Mucosa of stomach (tissue), 1 donor: ENCODE results near the gene ACACB.

Experiments used
- H3K27me3 ChIP-seq: one replicate; pipeline ENCODE4 v1.7.0; 2013; ENCODE audit warnings: mild to moderate bottlenecking, low read length; ENCODE audit not compliant: control insufficient read depth, insufficient read depth
- H3K36me3 ChIP-seq: one replicate; pipeline ENCODE4 v1.7.0; 2013; ENCODE audit warnings: low read length; ENCODE audit not compliant: control insufficient read depth, insufficient read depth
- H3K4me1 ChIP-seq: one replicate; pipeline ENCODE4 v1.7.0; 2013; ENCODE audit warnings: mild to moderate bottlenecking, low read length; ENCODE audit not compliant: control insufficient read depth, insufficient read depth
- H3K4me3 ChIP-seq: one replicate; pipeline ENCODE4 v1.7.0; 2013; ENCODE audit warnings: low read length
- H3K9ac ChIP-seq: one replicate; pipeline ENCODE4 v1.7.0; 2013; ENCODE audit warnings: mild to moderate bottlenecking, low read length, moderate library complexity
- H3K9me3 ChIP-seq: one replicate; pipeline ENCODE4 v1.7.0; 2013; ENCODE audit warnings: mild to moderate bottlenecking, low read length, moderate library complexity; ENCODE audit not compliant: control insufficient read depth
- donor health status: Pancreatic carcinoma.

ACACB gene

DNA sequence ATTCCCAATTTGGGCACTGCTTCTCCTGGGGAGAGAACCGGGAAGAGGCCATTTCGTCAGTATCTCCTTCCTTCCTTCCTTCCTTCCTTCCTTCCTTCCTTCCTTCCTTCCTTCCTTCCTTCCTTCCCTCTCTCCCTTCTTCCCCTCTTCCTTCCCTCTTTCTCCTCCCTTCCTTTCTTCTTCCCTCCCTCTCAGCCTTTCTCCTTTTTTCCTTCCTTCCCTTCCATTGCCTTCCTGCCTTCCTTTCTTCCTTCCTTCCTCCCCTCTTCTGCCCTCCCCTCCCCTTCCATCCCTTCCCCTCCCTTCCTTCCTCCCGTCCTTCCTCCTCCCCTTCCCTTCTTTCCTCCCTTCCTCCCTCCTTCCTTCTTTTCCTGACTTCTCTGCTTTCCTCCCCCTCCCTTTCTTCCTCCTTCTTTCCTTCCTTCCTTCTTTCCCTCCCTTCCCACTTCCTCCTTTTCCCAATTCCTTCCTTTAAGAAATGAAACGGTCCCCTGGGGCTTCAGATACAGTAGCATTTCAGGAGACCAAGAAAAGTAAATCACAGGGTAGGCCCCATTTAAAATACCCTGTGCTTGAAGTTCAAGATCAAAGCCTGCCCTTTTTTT is 71.8 kb downstream of the ACACB start:
- Histone ChIP-seq H3K9ac (no peak overlapping the region), H3K4me3 (no peak overlapping the region), H3K36me3 (peaks cover 15% of the 10 kb centered on the region), H3K4me1 (no peaks in the 10 kb centered on the region), H3K9me3 (no peaks in the 10 kb centered on the region), H3K27me3 (no peaks in the 10 kb centered on the region)

GRCh38 chr12:109189291-109189690 is 72.9 kb downstream of the ACACB start:
- peaks cover 15% of the 10 kb centered on the region for H3K36me3 ChIP-seq
- no peaks in the 10 kb centered on the region for H3K27me3 ChIP-seq
- no peaks in the 10 kb centered on the region for H3K4me1 ChIP-seq
- no peak overlapping the region for H3K4me3 ChIP-seq
- no peak overlapping the region for H3K9ac ChIP-seq
- no peaks in the 10 kb centered on the region for H3K9me3 ChIP-seq

DNA sequence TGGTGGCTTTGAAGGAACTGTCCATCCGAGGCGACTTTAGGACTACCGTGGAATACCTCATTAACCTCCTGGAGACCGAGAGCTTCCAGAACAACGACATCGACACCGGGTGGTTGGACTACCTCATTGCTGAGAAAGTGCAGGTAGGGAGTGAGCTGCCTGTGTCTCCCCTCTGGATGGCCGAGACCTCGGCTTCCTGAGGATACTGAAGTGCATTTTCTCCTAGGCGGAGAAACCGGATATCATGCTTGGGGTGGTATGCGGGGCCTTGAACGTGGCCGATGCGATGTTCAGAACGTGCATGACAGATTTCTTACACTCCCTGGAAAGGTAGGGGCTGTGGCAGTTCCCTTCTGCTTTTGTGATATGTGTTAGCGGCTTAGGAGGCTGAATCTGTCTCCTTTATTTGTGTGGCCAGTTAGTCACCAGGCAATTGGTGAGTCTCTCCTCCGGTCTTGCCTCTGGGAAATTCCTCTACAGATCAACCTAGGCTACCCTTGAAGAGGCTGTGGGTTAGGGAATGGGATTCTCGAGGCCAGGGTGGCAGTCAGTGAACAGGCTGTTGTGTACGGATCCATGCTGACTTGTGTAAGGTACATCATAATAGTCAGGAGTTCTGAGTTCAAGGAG is 75.3 kb downstream of the ACACB start:
- Histone ChIP-seq H3K4me1 (no peaks in the 10 kb centered on the region), H3K9ac (no peak overlapping the region), H3K36me3 (peaks cover 20% of the 10 kb centered on the region)

GRCh38 chr12:109192358-109192757 is 76.0 kb downstream of the ACACB start:
- no peak overlapping the region for H3K4me3 ChIP-seq
- peaks cover 18% of the 10 kb centered on the region for H3K36me3 ChIP-seq
- H3K9me3 ChIP-seq: no peaks in the 10 kb centered on the region
- no peaks in the 10 kb centered on the region for H3K27me3 ChIP-seq
- no peak overlapping the region for H3K9ac ChIP-seq
- peaks cover 5% of the 10 kb centered on the region for H3K4me1 ChIP-seq

More for the DNA sequence above, 75.3 kb downstream of the ACACB start:
- Histone ChIP-seq H3K27me3 (no peaks in the 10 kb centered on the region), H3K4me3 (no peak overlapping the region), H3K9me3 (no peaks in the 10 kb centered on the region)

DNA sequence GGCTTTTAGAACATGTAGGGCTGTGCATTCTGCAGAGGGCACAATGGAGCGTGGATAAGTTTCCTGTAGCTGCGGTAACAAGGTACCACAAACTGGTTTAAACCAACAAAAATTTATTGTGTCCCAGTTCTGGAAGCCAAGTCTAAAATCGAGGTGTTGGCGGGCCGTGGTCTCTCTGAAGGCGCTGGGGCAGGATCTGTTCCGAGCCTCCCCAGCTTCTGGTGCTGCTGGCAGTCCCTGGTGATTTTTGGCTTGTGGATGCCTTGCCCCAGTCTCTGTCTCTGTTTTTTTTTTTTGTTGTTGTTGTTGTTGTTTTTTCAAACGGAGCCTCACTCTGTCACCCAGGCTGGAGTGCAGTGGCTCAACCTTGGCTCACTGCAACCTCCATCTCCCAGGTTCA is 77.5 kb downstream of the ACACB start:
- Histone ChIP-seq H3K27me3 (no peaks in the 10 kb centered on the region), H3K9me3 (no peaks in the 10 kb centered on the region), H3K4me1 (peaks cover 12% of the 10 kb centered on the region), H3K4me3 (no peak overlapping the region), H3K9ac (no peak overlapping the region), H3K36me3 (peaks cover 14% of the 10 kb centered on the region)

- Histone ChIP-seq H3K9ac (no peak overlapping the region), H3K4me3 (no peak overlapping the region), H3K9me3 (no peaks in the 10 kb centered on the region), H3K36me3 (peaks cover 6% of the 10 kb centered on the region), H3K4me1 (peaks cover 12% of the 10 kb centered on the region), H3K27me3 (no peaks in the 10 kb centered on the region)
Observed at GRCh38 chr12:109196332-109196731, 79.9 kb downstream of the ACACB start.

DNA sequence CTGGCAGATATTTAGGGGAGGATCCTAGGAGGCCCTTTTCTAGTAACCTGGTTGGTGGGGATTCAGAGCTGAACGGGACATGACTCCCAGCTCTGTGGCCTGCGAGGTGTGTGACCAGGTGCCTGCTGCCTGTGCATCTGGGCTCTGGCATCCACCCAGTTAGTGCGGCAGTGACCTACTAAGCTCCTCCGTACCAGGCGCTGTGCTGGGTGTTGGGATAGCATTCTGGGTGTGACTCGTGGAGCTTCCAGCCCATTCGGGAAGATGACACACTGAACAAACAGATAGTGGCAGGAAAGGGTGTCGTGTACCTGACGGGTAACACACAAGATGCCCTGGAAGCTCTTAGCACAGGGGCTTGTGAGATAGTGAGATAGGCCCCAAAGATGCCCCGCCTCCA is 80.9 kb downstream of the ACACB start:
- Histone ChIP-seq H3K36me3 (peaks cover 6% of the 10 kb centered on the region), H3K4me1 (peaks cover 12% of the 10 kb centered on the region), H3K9ac (no peak overlapping the region), H3K9me3 (no peaks in the 10 kb centered on the region), H3K4me3 (no peak overlapping the region), H3K27me3 (no peaks in the 10 kb centered on the region)

- Histone ChIP-seq H3K36me3 (peaks cover 6% of the 10 kb centered on the region), H3K9ac (no peak overlapping the region), H3K4me1 (peaks cover 12% of the 10 kb centered on the region), H3K27me3 (no peaks in the 10 kb centered on the region), H3K4me3 (no peak overlapping the region), H3K9me3 (no peaks in the 10 kb centered on the region)
Observed at GRCh38 chr12:109199324-109199723, 82.9 kb downstream of the ACACB start.

- H3K9ac ChIP-seq: no peak overlapping the region
- peaks cover 12% of the 10 kb centered on the region for H3K4me1 ChIP-seq
- H3K9me3 ChIP-seq: no peaks in the 10 kb centered on the region
- H3K36me3 ChIP-seq: peaks cover 5% of the 10 kb centered on the region
- H3K27me3 ChIP-seq: no peaks in the 10 kb centered on the region
- no peak overlapping the region for H3K4me3 ChIP-seq
Observed at GRCh38 chr12:109200825-109201495, 84.6 kb downstream of the ACACB start.

DNA sequence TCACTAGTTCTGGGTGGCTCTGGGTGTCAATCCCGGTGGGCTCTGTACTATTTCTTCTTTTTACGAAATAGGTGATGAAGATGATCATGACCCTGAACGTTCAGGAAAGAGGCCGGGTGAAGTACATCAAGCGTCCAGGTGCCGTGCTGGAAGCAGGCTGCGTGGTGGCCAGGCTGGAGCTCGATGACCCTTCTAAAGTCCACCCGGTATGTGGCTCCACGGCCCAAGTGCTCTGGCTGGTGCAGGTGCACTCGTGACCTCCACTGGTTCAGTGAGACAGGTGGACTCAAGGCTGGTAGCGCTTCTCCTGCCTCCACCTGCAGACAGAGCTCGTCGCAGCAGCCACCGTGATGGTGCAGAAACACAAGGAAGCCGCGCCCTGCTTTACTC is 85.1 kb downstream of the ACACB start:
- Histone ChIP-seq H3K4me3 (no peak overlapping the region), H3K9ac (no peak overlapping the region), H3K4me1 (peaks cover 12% of the 10 kb centered on the region), H3K27me3 (no peaks in the 10 kb centered on the region), H3K36me3 (no peaks in the 10 kb centered on the region), H3K9me3 (no peaks in the 10 kb centered on the region)

DNA sequence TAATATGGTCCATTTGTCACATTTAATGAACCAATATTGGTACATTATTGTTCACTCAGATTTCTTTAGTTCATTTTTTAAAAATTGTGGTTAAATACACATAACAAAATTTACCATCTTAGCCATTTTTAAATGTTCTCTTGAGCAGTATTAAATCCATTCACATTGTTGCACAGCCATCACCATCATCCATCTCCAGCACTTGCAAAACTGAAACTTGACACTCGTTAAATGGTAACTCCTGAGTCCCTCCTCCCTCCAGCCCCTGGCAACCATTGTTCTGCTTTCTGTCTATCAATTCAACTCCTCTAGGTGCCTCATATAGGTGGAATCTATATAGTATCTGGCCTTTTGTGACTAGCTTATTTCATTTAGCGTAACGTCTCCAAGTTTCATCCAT is 86.4 kb downstream of the ACACB start:
- no peak overlapping the region for H3K9ac ChIP-seq
- H3K4me1 ChIP-seq: peaks cover 3% of the 10 kb centered on the region
- H3K36me3 ChIP-seq: no peaks in the 10 kb centered on the region
- no peak overlapping the region for H3K4me3 ChIP-seq
- no peaks in the 10 kb centered on the region for H3K9me3 ChIP-seq
- H3K27me3 ChIP-seq: no peaks in the 10 kb centered on the region

- H3K9me3 ChIP-seq: no peaks in the 10 kb centered on the region
- no peaks in the 10 kb centered on the region for H3K36me3 ChIP-seq
- H3K4me3 ChIP-seq: no peak overlapping the region
- H3K4me1 ChIP-seq: no peaks in the 10 kb centered on the region
- H3K27me3 ChIP-seq: no peaks in the 10 kb centered on the region
- H3K9ac ChIP-seq: no peak overlapping the region
Observed at GRCh38 chr12:109203480-109203879, 87.1 kb downstream of the ACACB start.
